OCI-LY7 (cell line): ENCODE measurements around the gene FUT8.

Experiments
- CTCF ChIP-seq: fragments of 200-600 bp; sonication (generic); conservative IDR thresholded peaks from 2 replicates; pipeline ENCODE4 v1.5.1; 2014; ENCODE audit warnings: mild to moderate bottlenecking, antibody characterized with exemption, low read length, moderate library complexity, mixed read lengths
- EZH2phosphoT487 ChIP-seq: fragments of 200-600 bp; sonication (generic); IDR thresholded peaks from 2 replicates; pipeline ENCODE4 v1.6.1; 2018; ENCODE audit warnings: low read depth, borderline replicate concordance, mild to moderate bottlenecking, mixed run types, antibody characterized with exemption, low read length, moderate library complexity, mixed read lengths

GRCh38 chr14:65664436-65664835, 251.9 kb downstream of the FUT8 start:
- no peak for TF ChIP-seq EZH2phosphoT487
- TF ChIP-seq CTCF, result no peak
